Adrenal gland (tissue), 12 donors: ENCODE measurements around the gene BEND7. TPM values are rescaled to one million over a fixed set of nuclear protein-coding genes. Genes with fewer than 3 reads are reported as not detected.
"Not testable (repeated sequence)": the region's sequence is repeated elsewhere in the genome, so short reads cannot be mapped to it uniquely, and the experiment has no call there.

Source experiments
- DNase-seq, 7 donors: peaks; one replicate each; pipeline ENCODE4 v3.0.0-alpha.2; 2019 to 2020
- H3K27ac ChIP-seq, 5 donors: fragments of 200-600 bp; sonication (generic) in 4 of 5; 1 replicate in 3 of 5; 2 replicates in 2 of 5; pipeline versions ENCODE4 v1.5.1 to v1.8.0; 2016 to 2020; ENCODE audit warnings: mild to moderate bottlenecking in 1 of 5
- H3K27me3 ChIP-seq: fragments of 200-600 bp; 2 replicates; pipeline ENCODE4 v1.8.0; 2021
- H3K36me3 ChIP-seq, 2 donors: fragments of 200-600 bp; replicated peaks in 1 of 2; 1 replicate in 1 of 2; 2 replicates in 1 of 2; pipeline versions ENCODE4 v1.5.1 to v1.8.0; 2018 to 2022
- H3K4me1 ChIP-seq, 2 donors: fragments of 200-600 bp; replicated peaks in 1 of 2; 1 replicate in 1 of 2; 2 replicates in 1 of 2; pipeline versions ENCODE4 v1.5.1 to v1.8.0; 2018 to 2021
- H3K4me3 ChIP-seq, 4 donors: fragments of 200-600 bp; sonication (generic) in 3 of 4; one replicate each; pipeline ENCODE4 v1.5.1; 2016 to 2018
- H3K9me3 ChIP-seq, 3 donors: fragments of 200-600 bp; sonication (generic) in 1 of 3; replicated peaks in 1 of 3; 1 replicate in 2 of 3; 2 replicates in 1 of 3; pipeline versions ENCODE4 v1.5.1 to v1.8.0; 2016 to 2021
- POLR2A ChIP-seq, 2 donors: fragments of 450-650 bp; IDR thresholded peaks; one replicate each; pipeline ENCODE4 v1.6.1; 2017; ENCODE audit warnings: antibody characterized with exemption in 2 of 2, mild to moderate bottlenecking in 2 of 2, moderate library complexity in 1 of 2
- WGBS, 4 donors: extraction: QIAGEN DNeasy Blood & Tissue Kit in 2 of 4; methylation state at CpG; one replicate each; pipeline versions ENCODE4 v1.1.5 to v1.1.7; 2013 to 2017; 5-methylcytosine and 5-hydroxymethylcytosine counted together
- intact Hi-C, 2 donors: fragments of 100-400 bp; cut with DNase I; formaldehyde crosslinking; loops; one replicate each; pipeline versions ENCODE4 v1.14.1 to v1.15.0; 2022 to 2023
- polyA plus RNA-seq, 3 donors: library from polyadenylated mRNA; stranded (reverse); fragments of 200-250 nt in 2 of 3; fragments of 350-450 nt in 1 of 3; fragmentation: Illumina TruSeq in 1 of 3; extraction: RNeasy Lipid Tissue Mini Kit (QIAGEN cat#74804) in 1 of 3; gene quantifications; one replicate each; pipeline ENCODE4 v1.2.3, GENCODE V29; 2013 to 2014
- total RNA-seq, 9 donors: library from RNA; depleted of rRNA in 4 of 9; stranded (reverse); fragments of >200 nt in 4 of 9; fragments of 120-200 nt in 1 of 9; fragmentation: NEBNext Ultra II Directional in 1 of 9; extraction: Animal tissue kit (Norgen Biotek cat#: 25700) in 1 of 9; gene quantifications; one replicate each; pipeline versions ENCODE4 v1.1.0 to v1.2.4, GENCODE V29; 2013 to 2023
- TF ChIP-seq, protein P1 (sequence below), 6 experiments: fragments of 450-650 bp in 4 of 6; fragments of 200-600 bp in 2 of 6; sonication (generic) in 1 of 6; IDR thresholded peaks; 1 replicate in 5 of 6; 2 replicates in 1 of 6; pipeline versions ENCODE4 v1.5.1 to v1.8.0; 2016 to 2021; ENCODE audit warnings: antibody characterized with exemption in 6 of 6, mild to moderate bottlenecking in 2 of 6, moderate library complexity in 1 of 6
- donor health status: healthy with polysubstance abuse.
- donor health status: Bipolar disorder and iron deficiency.
- donor health status: DM: yes; HTN: yes; CAD: no.
- donor health status: DM: no; HTN: no; CAD: no.
- donor health status: DM: no; HTN: no; CAD: no.
- donor health status: DM: yes; HTN: yes; CAD: no.

The BEND7 gene
- total and polyA plus RNA-seq, 12 donors, result 5.3 to 21.5 (median 13.7) TPM

DNA sequence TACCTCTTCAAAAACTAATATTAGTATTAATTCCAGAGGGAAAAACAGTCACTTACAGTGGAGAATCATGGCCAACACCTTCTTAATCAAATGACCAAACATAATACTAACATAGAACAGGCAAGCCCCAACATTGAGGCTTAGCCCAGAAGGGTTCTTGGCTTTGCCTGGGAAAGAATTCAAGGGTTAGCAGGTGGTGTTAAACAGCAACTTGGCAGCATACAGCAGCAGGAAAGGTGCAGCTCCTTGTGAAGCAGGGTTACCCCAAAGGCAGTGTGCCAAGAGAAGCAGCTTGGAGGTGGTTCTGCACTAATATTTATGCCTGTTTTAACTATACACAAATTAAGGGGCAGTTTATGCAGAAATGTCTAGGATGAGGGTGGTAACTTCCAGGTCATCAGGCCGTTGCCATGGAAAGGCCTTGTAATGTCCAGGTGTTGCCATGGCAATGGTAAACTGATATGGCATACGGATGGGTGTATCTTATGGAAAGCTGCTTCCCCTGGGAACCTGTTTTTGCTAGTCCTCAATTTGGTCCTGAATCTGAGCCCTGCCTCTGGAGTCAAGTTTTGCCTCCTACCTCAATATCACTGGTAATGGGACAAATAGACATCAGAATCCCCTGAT is 27.2 kb upstream of the BEND7 start:
- DNase-seq, result no peak
- Histone ChIP-seq H3K4me1 (no peaks in the 10 kb centered on the region), H3K9me3 (no peaks in the 10 kb centered on the region), H3K27me3 (no peaks in the 10 kb centered on the region), H3K4me3 (no peak overlapping the region), H3K27ac (no peak overlapping the region), H3K36me3 (no peaks in the 10 kb centered on the region)
- TF ChIP-seq POLR2A (IDR thresholded peaks at IDR 0.05), result no peak
- intact Hi-C loops, result no loop called here
- 55 to 71% (median 65%) methylated on average over 2 of the region's 2 CpGs; no CpG with 5 or more reads in 1 of the 4 donors for WGBS, 4 donors

DNA sequence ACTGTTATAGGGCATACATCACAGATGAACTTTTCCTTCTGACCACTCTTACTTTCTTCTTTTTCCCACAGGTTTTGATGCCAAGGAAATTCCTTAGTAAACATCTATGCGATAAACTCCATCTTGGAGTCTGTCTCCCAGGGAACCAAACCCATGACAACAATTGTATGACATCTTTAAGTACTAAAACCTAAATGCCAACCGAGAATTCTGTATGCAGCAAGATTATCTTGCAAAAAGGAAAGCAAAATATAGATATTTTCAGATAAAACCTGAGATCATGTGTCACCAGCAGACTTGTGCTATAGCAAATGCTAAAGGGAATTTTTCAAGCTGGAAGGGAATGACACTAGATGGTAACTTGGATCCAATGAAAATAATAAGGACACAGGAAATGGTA is 22.0 kb upstream of the BEND7 start:
- H3K27me3 ChIP-seq, result no peaks in the 10 kb centered on the region
- no peaks in the 10 kb centered on the region for H3K9me3 ChIP-seq
- no peak overlapping the region for H3K4me3 ChIP-seq
- intact Hi-C loops, result no loop called here
- no peak overlapping the region for H3K27ac ChIP-seq
- H3K36me3 ChIP-seq, result no peaks in the 10 kb centered on the region
- TF ChIP-seq POLR2A (IDR thresholded peaks at IDR 0.05), result no peak
- TF ChIP-seq, protein P1, sequence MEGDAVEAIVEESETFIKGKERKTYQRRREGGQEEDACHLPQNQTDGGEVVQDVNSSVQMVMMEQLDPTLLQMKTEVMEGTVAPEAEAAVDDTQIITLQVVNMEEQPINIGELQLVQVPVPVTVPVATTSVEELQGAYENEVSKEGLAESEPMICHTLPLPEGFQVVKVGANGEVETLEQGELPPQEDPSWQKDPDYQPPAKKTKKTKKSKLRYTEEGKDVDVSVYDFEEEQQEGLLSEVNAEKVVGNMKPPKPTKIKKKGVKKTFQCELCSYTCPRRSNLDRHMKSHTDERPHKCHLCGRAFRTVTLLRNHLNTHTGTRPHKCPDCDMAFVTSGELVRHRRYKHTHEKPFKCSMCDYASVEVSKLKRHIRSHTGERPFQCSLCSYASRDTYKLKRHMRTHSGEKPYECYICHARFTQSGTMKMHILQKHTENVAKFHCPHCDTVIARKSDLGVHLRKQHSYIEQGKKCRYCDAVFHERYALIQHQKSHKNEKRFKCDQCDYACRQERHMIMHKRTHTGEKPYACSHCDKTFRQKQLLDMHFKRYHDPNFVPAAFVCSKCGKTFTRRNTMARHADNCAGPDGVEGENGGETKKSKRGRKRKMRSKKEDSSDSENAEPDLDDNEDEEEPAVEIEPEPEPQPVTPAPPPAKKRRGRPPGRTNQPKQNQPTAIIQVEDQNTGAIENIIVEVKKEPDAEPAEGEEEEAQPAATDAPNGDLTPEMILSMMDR (IDR thresholded peaks at IDR 0.05), result no peak
- WGBS, 4 donors, result 73 to 88% (median 81%) methylated on average over 2 of the region's 2 CpGs
- no peaks in the 10 kb centered on the region for H3K4me1 ChIP-seq
- no peak for DNase-seq

DNA sequence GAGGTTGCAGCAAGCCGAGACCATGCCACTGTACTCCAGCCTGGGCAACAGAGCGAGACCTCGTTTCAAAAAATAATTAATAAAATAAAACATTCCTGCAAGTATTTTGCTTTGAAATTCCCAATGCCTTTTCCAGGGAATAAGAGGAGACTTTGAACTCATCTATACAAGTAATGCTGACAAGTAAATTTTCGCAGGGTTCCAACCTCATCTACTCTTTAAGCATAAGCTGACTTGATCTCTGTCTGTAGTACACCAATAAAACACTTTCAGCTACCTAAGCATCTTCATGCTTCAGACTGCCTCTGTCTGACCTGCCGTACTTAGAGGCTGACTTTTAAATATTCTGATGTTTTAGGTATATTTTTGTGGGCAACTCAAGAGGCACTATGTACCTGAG is 13.7 kb upstream of the BEND7 start:
- H3K4me3 ChIP-seq, result no peak overlapping the region
- WGBS, 4 donors, result 78 to 85% (median 83%) methylated on average over 5 of the region's 5 CpGs
- no peaks in the 10 kb centered on the region for H3K4me1 ChIP-seq
- H3K36me3 ChIP-seq, result no peaks in the 10 kb centered on the region
- peaks cover 5% of the 10 kb centered on the region for H3K27me3 ChIP-seq
- intact Hi-C loops, result no loop called here
- no peaks in the 10 kb centered on the region for H3K9me3 ChIP-seq
- no peak overlapping the region for H3K27ac ChIP-seq
- TF ChIP-seq POLR2A (IDR thresholded peaks at IDR 0.05), result no peak
- TF ChIP-seq, protein P1 (IDR thresholded peaks at IDR 0.05), result no peak
- DNase-seq, result no peak

DNA sequence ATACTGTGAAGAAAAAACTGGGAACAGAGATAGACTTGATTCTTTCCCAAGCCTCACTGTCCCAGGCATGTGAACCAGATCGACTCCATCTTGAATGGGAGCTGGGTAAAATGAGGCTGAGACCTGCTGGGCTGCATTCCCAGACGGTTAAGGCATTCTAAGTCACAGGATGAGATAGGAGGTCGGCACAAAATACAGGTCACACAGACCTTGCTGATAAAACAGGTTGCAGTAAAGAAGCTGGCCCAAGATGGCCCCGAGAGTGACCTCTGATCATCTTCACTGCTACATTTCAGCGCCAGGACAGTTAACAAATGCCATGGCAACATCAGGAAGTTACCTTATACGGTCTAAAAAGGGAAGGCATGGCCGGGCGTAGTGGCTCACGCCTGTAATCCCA is 9.2 kb upstream of the BEND7 start:
- intact Hi-C loops, DNase-seq: not testable (repeated sequence)
- 49 to 71% (median 61%) methylated on average over 9 of the region's 9 CpGs for WGBS, 4 donors

DNA sequence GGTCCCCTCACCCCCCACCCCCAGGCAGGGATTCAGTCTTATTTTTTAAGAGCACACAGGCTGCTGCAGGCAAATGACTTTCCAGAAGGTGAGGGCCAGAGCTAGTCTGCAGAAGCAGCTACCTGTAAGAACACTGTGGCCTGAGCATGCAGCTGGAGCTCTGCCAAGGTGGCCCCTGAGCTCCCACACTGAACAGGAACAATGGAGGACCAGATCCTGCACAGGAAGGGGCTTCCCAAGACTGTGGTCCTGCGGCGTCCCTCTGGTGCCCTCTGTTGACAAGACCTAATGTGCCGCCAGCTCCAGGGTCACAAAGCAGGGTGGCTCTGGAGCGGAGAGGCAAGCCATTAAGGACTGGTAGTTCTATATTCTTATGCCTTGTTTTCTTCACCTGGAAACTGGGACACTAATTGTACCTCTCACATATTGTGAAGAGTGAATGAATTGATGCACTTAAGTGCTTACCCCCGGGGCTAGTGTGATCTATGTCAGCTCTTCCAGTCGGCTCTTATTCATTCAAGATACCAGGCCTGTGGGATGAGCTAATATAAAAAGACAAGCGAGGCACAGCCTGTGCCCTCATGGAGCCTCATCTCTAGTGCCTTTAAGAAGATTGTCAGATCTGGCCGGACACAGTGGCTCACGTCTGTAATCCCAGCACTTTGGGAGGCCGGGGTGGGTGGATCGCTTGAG is 8.0 kb upstream of the BEND7 start:
- intact Hi-C loops, result no loop called here

More for the DNA sequence above, 9.2 kb upstream of the BEND7 start:
- H3K4me1 ChIP-seq, H3K9me3 ChIP-seq, H3K27me3 ChIP-seq, H3K36me3 ChIP-seq, H3K27ac ChIP-seq, H3K4me3 ChIP-seq: not testable (repeated sequence)

More for the DNA sequence above, 8.0 kb upstream of the BEND7 start:
- no peaks in the 10 kb centered on the region for H3K36me3 ChIP-seq
- peak; percentile 39 to 78 (median 64) for DNase-seq
- H3K4me3 ChIP-seq, result no peak overlapping the region
- peaks cover 5% of the 10 kb centered on the region for H3K27me3 ChIP-seq
- 48 to 71% (median 55%) methylated on average over 7 to 11 of the region's 11 CpGs for WGBS, 4 donors
- TF ChIP-seq POLR2A (IDR thresholded peaks at IDR 0.05), result no peak
- TF ChIP-seq, protein P1 (IDR thresholded peaks at IDR 0.05), result peak; percentile 30 to 63 (median 50)
- no peaks in the 10 kb centered on the region for H3K9me3 ChIP-seq
- H3K4me1 ChIP-seq, result no peaks in the 10 kb centered on the region
- no peak overlapping the region for H3K27ac ChIP-seq
